Mesenchymal stem cell (in vitro differentiated cells and primary cell): ENCODE results near the gene RREB1.

Experiments used
- DNase-seq: peaks from one replicate; pipeline ENCODE4 v3.0.0-alpha.2; 2013
- H2AFZ ChIP-seq: one replicate; pipeline ENCODE4 v1.6.1; 2013; ENCODE audit warnings: low read depth, mild to moderate bottlenecking, control low read depth, inconsistent platforms, low read length, moderate library complexity
- H2AK5ac ChIP-seq: 2 replicates; pipeline ENCODE4 v1.6.1; 2013; ENCODE audit warnings: low read length, moderate library complexity, mild to moderate bottlenecking, inconsistent platforms; ENCODE audit not compliant: severe bottlenecking
- H2BK120ac ChIP-seq: one replicate; pipeline ENCODE4 v1.6.1; 2013; ENCODE audit warnings: low read depth, mild to moderate bottlenecking, inconsistent platforms, low read length, moderate library complexity
- H2BK12ac ChIP-seq, 2 experiments: one replicate each; pipeline ENCODE4 v1.6.1; 2013; ENCODE audit warnings: inconsistent platforms in 2 of 2, low read length in 2 of 2, mild to moderate bottlenecking in 2 of 2, moderate library complexity in 2 of 2, control low read depth in 1 of 2
- H2BK15ac ChIP-seq: one replicate; pipeline ENCODE4 v1.6.1; 2013; ENCODE audit warnings: mild to moderate bottlenecking, low read depth, inconsistent platforms; ENCODE audit not compliant: poor library complexity, severe bottlenecking
- H2BK5ac ChIP-seq: 2 replicates; pipeline ENCODE4 v1.6.1; 2013; ENCODE audit warnings: low read depth, mild to moderate bottlenecking, low read length, control low read depth, inconsistent platforms; ENCODE audit not compliant: poor library complexity, severe bottlenecking
- H3K14ac ChIP-seq, 2 experiments: one replicate each; pipeline ENCODE4 v1.6.1; 2013; ENCODE audit warnings: inconsistent platforms in 2 of 2, low read length in 2 of 2, control low read depth in 1 of 2, mild to moderate bottlenecking in 1 of 2, moderate library complexity in 1 of 2
- H3K18ac ChIP-seq, 2 experiments: one replicate each; pipeline ENCODE4 v1.6.1; 2013; ENCODE audit warnings: inconsistent platforms in 2 of 2, low read length in 2 of 2, control low read depth in 1 of 2, low read depth in 1 of 2, mild to moderate bottlenecking in 1 of 2
- H3K23ac ChIP-seq, 2 experiments: one replicate each; pipeline ENCODE4 v1.6.1; 2013; ENCODE audit warnings: inconsistent platforms in 2 of 2, low read length in 2 of 2, mild to moderate bottlenecking in 2 of 2, moderate library complexity in 2 of 2, control low read depth in 1 of 2
- H3K27ac ChIP-seq: 2 replicates; pipeline ENCODE4 v1.5.1; 2013; ENCODE audit warnings: mild to moderate bottlenecking, moderate library complexity, low read length, control low read depth, inconsistent platforms; ENCODE audit not compliant: poor library complexity, severe bottlenecking
- H3K27me3 ChIP-seq, 2 experiments: 2 replicates each; pipeline versions ENCODE4 v1.6.1 to v1.7.0; 2013; ENCODE audit warnings: low read length in 2 of 2, mild to moderate bottlenecking in 2 of 2, moderate library complexity in 2 of 2, control low read depth in 1 of 2, inconsistent platforms in 1 of 2; ENCODE audit not compliant: control insufficient read depth in 1 of 2, insufficient read depth in 1 of 2
- H3K36me3 ChIP-seq, 2 experiments: 2 replicates each; pipeline versions ENCODE4 v1.6.1 to v1.7.0; 2013; ENCODE audit warnings: low read length in 2 of 2, control low read depth in 1 of 2, inconsistent platforms in 1 of 2, low read depth in 1 of 2, mild to moderate bottlenecking in 1 of 2; ENCODE audit not compliant: insufficient read depth in 2 of 2, control insufficient read depth in 1 of 2
- H3K4ac ChIP-seq, 2 experiments: one replicate each; pipeline ENCODE4 v1.6.1; 2013; ENCODE audit warnings: inconsistent platforms in 2 of 2, low read length in 2 of 2, mild to moderate bottlenecking in 2 of 2, moderate library complexity in 2 of 2, control low read depth in 1 of 2, low read depth in 1 of 2
- H3K4me1 ChIP-seq: 2 replicates; pipeline ENCODE4 v1.6.1; 2013; ENCODE audit warnings: low read depth, low read length, control low read depth; ENCODE audit not compliant: control insufficient read depth, insufficient read depth
- H3K4me2 ChIP-seq: 2 replicates; pipeline ENCODE4 v1.6.1; 2013; ENCODE audit warnings: low read length, mild to moderate bottlenecking, inconsistent platforms; ENCODE audit not compliant: poor library complexity, severe bottlenecking
- H3K4me3 ChIP-seq, 2 experiments: 2 replicates each; pipeline versions ENCODE4 v1.5.1 to v1.7.0; 2013; ENCODE audit warnings: low read length in 2 of 2, mild to moderate bottlenecking in 2 of 2, control low read depth in 1 of 2, low read depth in 1 of 2; ENCODE audit not compliant: insufficient read depth in 1 of 2
- H3K79me1 ChIP-seq: replicated peaks from 2 replicates; pipeline ENCODE4 v1.6.1; 2013; ENCODE audit warnings: mild to moderate bottlenecking, control low read depth, low read length, inconsistent platforms; ENCODE audit not compliant: poor library complexity, severe bottlenecking
- H3K9ac ChIP-seq: 2 replicates; pipeline ENCODE4 v1.7.0; 2013; ENCODE audit warnings: mild to moderate bottlenecking, low read length, moderate library complexity
- H3K9me3 ChIP-seq: 2 replicates; pipeline ENCODE4 v1.7.0; 2013; ENCODE audit warnings: mild to moderate bottlenecking, low read length; ENCODE audit not compliant: control insufficient read depth
- H4K8ac ChIP-seq: one replicate; pipeline ENCODE4 v1.6.1; 2013; ENCODE audit warnings: inconsistent platforms, mild to moderate bottlenecking, low read length, moderate library complexity
- H4K91ac ChIP-seq: one replicate; pipeline ENCODE4 v1.6.1; 2013; ENCODE audit warnings: mild to moderate bottlenecking, low read length, inconsistent platforms
- whole genome bisulfite sequencing: methylation state at CpG from one replicate; pipeline ENCODE4 v1.1.7; 2013; ENCODE audit warnings: mixed read lengths; 5-methylcytosine and 5-hydroxymethylcytosine counted together

The RREB1 gene

DNA sequence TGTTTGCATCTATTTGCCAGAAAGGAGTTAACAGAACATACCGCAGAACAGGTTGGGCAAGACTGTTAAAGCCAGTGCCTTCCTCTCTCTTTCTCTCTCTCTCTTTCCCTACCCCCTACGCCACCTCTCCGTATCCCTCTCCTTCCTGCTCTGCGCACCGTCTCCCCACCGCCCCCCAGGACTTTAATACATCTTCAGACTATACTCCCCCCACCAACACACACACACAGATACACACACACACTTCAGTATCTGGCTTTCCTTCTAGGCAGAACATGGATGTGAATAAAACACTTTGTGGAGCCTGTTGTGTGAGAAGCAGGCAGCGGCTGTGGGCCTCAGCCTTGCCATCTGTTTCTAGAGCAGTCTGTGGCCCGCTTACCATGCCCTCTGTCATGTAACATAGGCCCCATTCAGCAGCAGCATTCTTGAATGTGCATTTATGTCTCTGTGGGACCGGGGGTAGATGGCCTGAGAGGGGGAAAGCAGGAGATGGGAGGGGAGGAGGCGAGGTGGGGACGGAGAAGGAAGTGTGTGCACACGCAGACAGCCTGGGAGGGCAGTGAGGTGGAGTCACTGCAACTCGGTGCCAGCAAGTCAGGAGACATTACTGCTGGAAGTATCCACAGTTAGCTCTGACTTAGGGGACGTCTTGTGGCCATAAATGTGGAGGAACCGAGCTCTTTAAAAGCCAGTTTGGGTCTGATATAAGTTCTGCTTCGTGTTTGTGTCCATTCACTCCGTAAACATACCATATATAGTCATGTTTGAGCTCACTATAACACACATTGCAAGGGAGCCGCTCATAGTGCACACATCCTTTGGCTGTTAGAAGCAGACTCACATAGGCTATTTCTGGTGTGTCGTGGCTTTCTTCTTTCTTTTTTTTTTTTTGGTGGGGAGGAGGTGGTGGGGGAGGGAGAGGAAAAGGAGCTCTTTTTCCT, 38.4 kb downstream of the RREB1 start:
- Histone ChIP-seq H2AFZ (peak overlapping the region; percentile 8), H2BK120ac (peak overlapping the region; percentile 19), H2BK5ac (peak overlapping the region; percentile 85), H3K27ac (peak overlapping the region; percentile 92), H3K79me1 (peaks cover 5% of the 10 kb centered on the region), H3K18ac (peak overlapping the region; percentile 1 to 91), H2AK5ac (peak overlapping the region; percentile 95), H3K4me3 (peak overlapping the region in 1 of 2 experiments; percentile 16), H3K9ac (peak overlapping the region; percentile 74), H2BK15ac (peak overlapping the region; percentile 12), H3K14ac (peak overlapping the region in 1 of 2 experiments; percentile 94), H2BK12ac (peak overlapping the region; percentile 0 to 94), H4K8ac (peak overlapping the region; percentile 80), H3K4me1 (peaks cover 22% of the 10 kb centered on the region), H3K9me3 (no peaks in the 10 kb centered on the region), H3K23ac (peak overlapping the region in 1 of 2 experiments; percentile 97), H4K91ac (peak overlapping the region; percentile 0), H3K4ac (peak overlapping the region; percentile 7 to 34), H3K4me2 (peak overlapping the region; percentile 30), H3K27me3 (no peaks in the 10 kb centered on the region), H3K36me3 (peaks cover 0 to 5% of the 10 kb centered on the region in 2 experiments)
- 36% methylated on average over 17 of the region's 19 CpGs for WGBS
- peak; percentile 79 for DNase-seq

DNA sequence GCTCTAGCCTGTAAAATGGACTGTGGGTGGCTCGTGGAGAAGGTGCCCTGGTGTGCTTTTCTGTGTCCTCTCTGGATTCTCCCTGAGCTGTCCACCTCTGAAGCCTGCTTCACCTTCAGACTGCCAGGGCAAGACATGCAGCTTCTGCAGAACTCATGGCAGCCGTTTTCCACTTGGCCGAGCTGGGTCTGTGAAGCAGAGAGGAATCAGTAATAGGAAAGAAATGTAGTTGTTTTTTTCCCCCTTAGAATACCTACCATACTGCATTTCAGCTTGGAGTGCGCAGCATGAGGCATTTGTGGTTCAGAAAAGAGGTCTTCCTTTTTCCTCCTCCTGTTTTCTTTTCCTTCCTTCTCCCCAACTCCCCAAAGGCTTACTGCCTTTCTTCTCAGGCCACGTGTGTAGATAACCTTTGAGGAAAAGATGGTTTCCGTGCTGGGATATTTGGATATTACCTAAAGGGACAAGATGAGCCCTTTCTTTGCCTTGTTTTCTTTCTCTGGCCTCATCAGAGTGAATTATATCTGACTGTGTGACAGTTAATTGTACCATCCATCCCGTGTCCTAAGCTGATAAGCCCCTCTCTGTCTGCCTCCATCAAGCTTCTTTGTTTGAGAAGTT, 39.4 kb downstream of the RREB1 start:
- Histone ChIP-seq H3K27ac (peak overlapping the region; percentile 92), H3K36me3 (peaks cover 0 to 4% of the 10 kb centered on the region in 2 experiments), H2BK15ac (no peak overlapping the region), H3K27me3 (no peaks in the 10 kb centered on the region), H3K23ac (peak overlapping the region in 1 of 2 experiments; percentile 17), H3K14ac (peak overlapping the region in 1 of 2 experiments; percentile 71), H3K4me1 (peaks cover 26% of the 10 kb centered on the region), H2AK5ac (peak overlapping the region; percentile 85), H3K4ac (peak overlapping the region; percentile 61 to 96), H3K18ac (peak overlapping the region; percentile 19 to 68), H2BK5ac (peak overlapping the region; percentile 86), H3K9me3 (no peaks in the 10 kb centered on the region), H3K9ac (peak overlapping the region; percentile 74), H3K79me1 (peaks cover 5% of the 10 kb centered on the region), H4K8ac (no peak overlapping the region), H3K4me2 (peak overlapping the region; percentile 62), H2BK120ac (no peak overlapping the region), H3K4me3 (peak overlapping the region in 1 of 2 experiments; percentile 16), H4K91ac (no peak overlapping the region), H2BK12ac (peak overlapping the region; percentile 64 to 69), H2AFZ (no peak overlapping the region)
- 72% methylated on average over 2 of the region's 7 CpGs for WGBS
- DNase-seq, result no peak

DNA sequence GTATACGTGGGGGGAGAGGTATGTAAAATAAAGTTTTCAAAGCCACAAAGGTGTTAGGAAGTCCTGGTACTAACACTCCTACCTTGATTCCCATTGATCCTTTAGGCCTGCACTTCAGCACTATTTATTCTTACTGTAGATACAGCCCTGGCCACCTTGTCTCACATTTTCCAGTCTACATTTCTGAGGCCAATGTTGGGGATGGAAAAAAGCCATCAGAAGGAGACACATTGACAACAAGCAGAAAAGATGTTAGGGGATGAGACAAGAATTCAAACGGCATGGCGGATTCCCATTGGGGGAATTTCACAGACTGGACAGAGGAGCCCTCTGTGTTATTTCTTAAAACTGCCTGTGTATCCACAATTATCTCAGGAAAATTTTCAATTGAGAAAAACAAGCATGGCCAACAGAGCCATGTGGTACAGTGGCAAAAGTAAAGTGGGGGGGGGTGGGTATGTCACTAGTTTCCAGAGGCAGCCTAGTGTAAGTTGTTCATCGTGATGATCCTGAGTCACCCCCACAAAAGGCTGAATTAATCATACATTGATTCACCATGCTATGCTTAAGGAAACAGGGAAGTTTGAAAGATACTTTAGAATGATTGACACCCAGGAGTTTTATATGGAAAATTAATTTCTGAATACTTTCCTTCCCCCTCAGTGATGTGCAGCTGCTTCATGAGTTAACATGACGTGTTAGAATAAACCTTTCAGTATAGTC, 40.5 kb downstream of the RREB1 start:
- Histone ChIP-seq H3K79me1 (peaks cover 2% of the 10 kb centered on the region), H3K18ac (peak overlapping the region in 1 of 2 experiments; percentile 21), H3K4ac (peak overlapping the region in 1 of 2 experiments; percentile 33), H4K91ac (no peak overlapping the region), H3K27ac (peak overlapping the region; percentile 92), H2AFZ (no peak overlapping the region), H3K23ac (no peak overlapping the region), H3K9ac (peak overlapping the region; percentile 74), H2AK5ac (peak overlapping the region; percentile 98), H3K14ac (no peak overlapping the region), H2BK15ac (no peak overlapping the region), H3K9me3 (no peaks in the 10 kb centered on the region), H3K27me3 (no peaks in the 10 kb centered on the region), H3K4me3 (no peak overlapping the region), H2BK12ac (no peak overlapping the region), H2BK120ac (no peak overlapping the region), H4K8ac (no peak overlapping the region), H3K4me2 (no peak overlapping the region), H3K36me3 (no peaks in the 10 kb centered on the region), H3K4me1 (peaks cover 22% of the 10 kb centered on the region), H2BK5ac (peak overlapping the region; percentile 46)
- WGBS, result 80% methylated on average over 1 of the region's 5 CpGs
- DNase-seq, result peak; percentile 63
